Activated T-helper 2 cell treated with anti-CD3 and anti-CD28 coated beads, Interferon-gamma antibody, Interleukin-2, Interleukin-4, amounts not matched to agents 10 μg/mL and 5 μg/mL and 100 μg/mL, durations not matched to agents 14 hours and 24 hours and 36 hours (primary cell): ENCODE measurements around the gene FNDC10. TPM values are rescaled to one million over a fixed set of nuclear protein-coding genes. Genes with fewer than 3 reads are reported as not detected.
"Not testable (repeated sequence)": the region's sequence is repeated elsewhere in the genome, so short reads cannot be mapped to it uniquely, and the experiment has no call there.

Experiments
- DNase-seq: peaks from one replicate; pipeline ENCODE4 v3.0.0; 2021; ENCODE audit warnings: low spot score
- H3K27ac Mint-ChIP-seq: one replicate; pipeline ENCODE4 v1.8.0; 2021; ENCODE audit warnings: mixed read lengths
- H3K27me3 Mint-ChIP-seq: one replicate; pipeline ENCODE4 v1.8.0; 2021; ENCODE audit warnings: low read depth, mixed read lengths
- H3K36me3 Mint-ChIP-seq: one replicate; pipeline ENCODE4 v1.8.0; 2021; ENCODE audit warnings: low read depth, mixed read lengths
- H3K4me1 Mint-ChIP-seq: one replicate; pipeline ENCODE4 v1.8.0; 2021; ENCODE audit warnings: low read depth, mixed read lengths
- H3K4me3 Mint-ChIP-seq: one replicate; pipeline ENCODE4 v1.8.0; 2021; ENCODE audit warnings: low read depth, mild to moderate bottlenecking, moderate library complexity, mixed read lengths
- H3K9me3 Mint-ChIP-seq: one replicate; pipeline ENCODE4 v1.8.0; 2021; ENCODE audit warnings: mixed read lengths
- intact Hi-C: fragments of 100-400 bp; cut with micrococcal nuclease; formaldehyde crosslinking; loops from one replicate; pipeline ENCODE4 v1.15.1; 2023
- total RNA-seq: library from RNA; stranded (reverse); gene quantifications from 2 replicates; pipeline ENCODE4 v1.2.3, GENCODE V29; 2022

The FNDC10 gene
- total RNA-seq, 1 donor from 2014 or later = 11.8 TPM

GRCh38 chr1:1596493-1597274, 3.3 kb downstream of the FNDC10 start:
- peaks cover 2% of the 10 kb centered on the region for H3K4me1 Mint-ChIP-seq
- H3K27ac Mint-ChIP-seq = no peak overlapping the region
- peaks cover 5% of the 10 kb centered on the region for H3K27me3 Mint-ChIP-seq
- H3K9me3 Mint-ChIP-seq = no peaks in the 10 kb centered on the region
- no peaks in the 10 kb centered on the region for H3K36me3 Mint-ChIP-seq
- intact Hi-C loops = no loop called here
- DNase-seq = no peak
- H3K4me3 Mint-ChIP-seq = no peak overlapping the region

GRCh38 chr1:1595341-1595740, 4.6 kb downstream of the FNDC10 start:
- H3K36me3 Mint-ChIP-seq, H3K27ac Mint-ChIP-seq, H3K4me1 Mint-ChIP-seq, DNase-seq, intact Hi-C loops, H3K9me3 Mint-ChIP-seq, H3K27me3 Mint-ChIP-seq, H3K4me3 Mint-ChIP-seq: not testable (repeated sequence)

DNA sequence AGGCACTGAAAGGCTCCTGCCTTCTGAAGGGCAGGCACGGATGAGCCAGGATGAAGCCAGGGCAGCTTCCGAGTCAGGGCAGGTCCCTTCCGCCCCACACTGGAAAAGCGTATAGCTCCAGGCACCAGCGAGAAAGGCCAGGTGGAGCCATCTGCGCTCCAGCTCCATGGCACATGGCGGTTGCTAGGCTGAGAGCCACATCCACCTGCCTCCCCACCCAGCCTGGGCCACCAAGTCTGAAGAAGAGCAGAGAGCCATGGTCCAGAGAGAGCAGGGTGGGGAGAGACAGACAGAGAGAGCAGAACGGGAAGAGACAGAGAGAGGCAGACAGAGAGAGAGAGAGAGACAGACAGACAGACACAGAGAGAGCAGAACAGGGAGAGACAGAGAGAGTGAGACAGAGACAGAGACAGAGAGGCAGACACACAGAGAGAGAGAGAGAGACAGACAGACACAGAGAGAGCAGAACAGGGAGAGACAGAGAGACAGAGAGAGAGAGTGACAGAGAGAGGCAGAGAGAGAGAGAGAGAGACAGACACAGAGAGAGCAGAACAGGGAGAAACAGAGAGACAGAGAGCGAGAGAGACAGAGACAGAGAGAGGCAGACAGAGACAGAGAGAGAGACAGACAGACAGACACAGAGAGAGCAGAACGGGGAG, 5.2 kb downstream of the FNDC10 start:
- no peak overlapping the region for H3K27ac Mint-ChIP-seq
- DNase-seq = no peak
- H3K4me3 Mint-ChIP-seq = no peak overlapping the region
- no peaks in the 10 kb centered on the region for H3K36me3 Mint-ChIP-seq
- intact Hi-C loops = no loop called here
- peaks cover 5% of the 10 kb centered on the region for H3K27me3 Mint-ChIP-seq
- no peaks in the 10 kb centered on the region for H3K9me3 Mint-ChIP-seq
- peaks cover 2% of the 10 kb centered on the region for H3K4me1 Mint-ChIP-seq

DNA sequence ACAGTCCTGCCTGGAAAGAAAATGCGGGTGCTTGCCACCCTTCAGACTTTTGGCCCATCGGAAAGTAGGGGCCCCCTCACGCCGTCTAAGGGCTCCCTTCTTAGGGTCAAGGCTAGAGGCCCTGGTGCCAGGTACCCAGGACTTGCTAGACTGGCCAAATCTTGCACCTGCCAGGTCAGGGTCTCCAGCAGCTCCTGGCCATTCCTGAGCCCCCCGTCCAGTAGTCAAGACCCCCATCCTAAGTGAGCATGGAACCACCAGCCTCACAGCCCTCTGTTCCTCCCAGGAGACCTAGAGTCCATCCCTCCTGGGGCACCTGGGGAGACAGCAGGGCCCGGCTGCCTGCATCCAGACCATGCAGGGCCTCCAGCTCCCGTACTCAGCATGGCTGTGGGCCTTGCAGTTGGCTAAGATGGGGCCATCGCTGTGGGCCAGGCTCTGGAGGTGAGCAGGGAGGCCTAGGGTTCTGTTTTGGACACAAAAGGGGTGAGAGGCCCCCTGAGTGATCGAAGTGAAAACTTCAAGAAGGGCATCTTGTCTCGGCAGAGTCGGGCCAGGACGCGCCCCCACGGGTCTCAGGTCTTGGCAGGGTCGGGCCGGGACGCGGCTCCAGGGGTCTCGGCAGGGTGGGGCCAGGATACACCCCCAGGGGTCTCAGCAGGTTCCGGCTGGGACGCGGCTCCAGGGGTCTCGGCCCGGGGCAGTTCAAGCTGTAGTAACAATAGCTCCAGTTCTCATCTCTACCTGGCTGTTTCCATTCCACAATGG, 5.9 kb downstream of the FNDC10 start:
- no peaks in the 10 kb centered on the region for H3K9me3 Mint-ChIP-seq
- H3K4me1 Mint-ChIP-seq = peaks cover 2% of the 10 kb centered on the region
- no peak overlapping the region for H3K27ac Mint-ChIP-seq
- no peaks in the 10 kb centered on the region for H3K36me3 Mint-ChIP-seq
- intact Hi-C loops = no loop called here
- no peak overlapping the region for H3K4me3 Mint-ChIP-seq
- no peak for DNase-seq
- H3K27me3 Mint-ChIP-seq = peaks cover 5% of the 10 kb centered on the region

DNA sequence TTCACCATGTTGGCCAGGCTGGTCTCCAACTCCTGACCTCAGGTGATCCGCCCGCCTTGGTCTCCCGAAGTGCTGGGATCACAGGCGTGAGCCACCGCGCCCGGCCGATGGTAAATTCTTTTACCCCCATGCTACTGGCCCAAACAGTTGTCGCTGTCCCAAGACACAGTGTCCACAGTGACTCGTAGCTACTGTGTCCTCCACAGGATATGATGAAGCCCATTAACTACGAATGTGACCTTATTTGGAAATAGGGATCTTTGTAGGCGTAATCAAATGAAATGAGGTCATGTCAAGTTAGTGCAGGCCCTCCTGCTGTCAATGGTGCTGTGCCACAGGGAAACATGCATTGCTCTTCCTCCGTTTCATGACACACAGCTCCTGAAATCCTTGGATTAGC, 8.5 kb downstream of the FNDC10 start:
- no peaks in the 10 kb centered on the region for H3K4me1 Mint-ChIP-seq
- intact Hi-C loops = no loop called here
- H3K27me3 Mint-ChIP-seq = peaks cover 2% of the 10 kb centered on the region

DNA sequence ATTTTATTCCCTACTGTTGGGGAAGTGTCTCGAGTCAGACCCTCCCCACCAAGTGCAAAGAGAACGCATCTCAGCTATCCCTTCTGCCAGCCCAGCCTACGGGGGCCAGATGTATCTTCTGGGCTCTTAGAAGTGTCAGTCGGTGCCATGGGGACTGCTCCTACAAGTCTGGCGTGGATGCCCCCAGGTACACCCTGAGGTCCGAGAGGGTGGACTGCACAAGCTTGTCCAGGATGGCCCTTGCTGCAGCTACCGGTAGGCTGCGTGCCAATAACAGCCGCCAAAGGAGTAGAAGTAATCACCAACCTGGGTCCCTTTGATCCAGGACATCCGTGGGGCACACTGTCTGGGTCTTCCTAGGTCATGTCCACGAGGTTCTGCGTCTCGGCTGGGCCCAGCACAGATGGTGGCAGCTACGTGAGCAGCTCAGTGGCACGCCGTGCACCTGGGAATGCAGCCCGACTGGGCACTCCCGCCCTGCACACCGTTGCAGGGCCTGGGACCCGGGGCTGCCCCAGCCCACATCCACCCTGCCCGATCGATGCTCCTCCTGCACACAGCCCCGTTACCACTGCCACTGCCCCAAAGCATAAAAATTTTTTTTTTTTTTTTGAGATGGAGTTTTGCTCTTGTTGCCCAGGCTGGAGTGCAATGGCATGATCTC, 16.5 kb downstream of the FNDC10 start:
- H3K4me1 Mint-ChIP-seq = peaks cover 2% of the 10 kb centered on the region
- no peak overlapping the region for H3K4me3 Mint-ChIP-seq
- no peaks in the 10 kb centered on the region for H3K9me3 Mint-ChIP-seq
- intact Hi-C loops = no loop called here
- peaks cover 11% of the 10 kb centered on the region for H3K27me3 Mint-ChIP-seq
- no peak for DNase-seq
- no peaks in the 10 kb centered on the region for H3K36me3 Mint-ChIP-seq
- no peak overlapping the region for H3K27ac Mint-ChIP-seq

More for the DNA sequence above, 8.5 kb downstream of the FNDC10 start:
- no peak overlapping the region for H3K4me3 Mint-ChIP-seq
- no peaks in the 10 kb centered on the region for H3K9me3 Mint-ChIP-seq
- H3K27ac Mint-ChIP-seq = no peak overlapping the region
- no peak for DNase-seq
- no peaks in the 10 kb centered on the region for H3K36me3 Mint-ChIP-seq

DNA sequence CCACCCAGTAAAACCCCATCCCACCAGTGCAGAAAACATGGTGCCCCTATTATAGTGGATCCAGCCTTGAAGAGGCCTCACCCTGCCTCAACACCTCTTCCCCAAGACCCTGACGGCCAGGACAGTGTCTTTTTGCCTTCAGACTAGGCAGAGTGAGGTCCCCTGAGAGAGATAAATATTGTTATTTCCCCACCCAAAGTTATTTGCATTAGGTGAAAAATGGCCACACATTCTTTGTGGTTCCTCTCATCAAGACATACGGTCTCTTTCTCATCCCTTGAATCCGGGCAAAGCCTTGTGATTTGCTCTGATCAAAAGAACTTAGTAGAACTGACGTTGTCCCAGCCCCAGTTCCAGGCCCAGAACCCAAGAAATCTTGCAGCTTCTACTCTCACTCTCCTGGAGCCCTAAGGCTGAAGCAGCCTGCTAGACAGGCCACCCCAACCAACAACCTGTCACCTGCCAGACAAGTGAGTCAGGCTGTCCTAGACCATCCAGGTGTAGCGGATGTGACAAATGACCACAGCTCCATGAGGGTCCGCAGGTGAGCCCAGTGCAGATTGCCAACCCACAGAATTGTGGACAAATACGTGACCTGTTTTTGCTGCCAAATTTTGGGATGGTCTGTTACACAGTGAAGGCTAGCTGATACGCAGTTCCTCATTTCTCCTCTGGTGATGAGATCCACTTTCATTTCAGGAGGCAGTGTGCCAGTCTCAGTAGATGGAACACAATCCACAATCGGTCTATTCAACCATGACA, 17.2 kb downstream of the FNDC10 start:
- DNase-seq = no peak
- Mint-ChIP-seq H3K9me3 (no peaks in the 10 kb centered on the region), H3K4me3 (no peak overlapping the region), H3K36me3 (no peaks in the 10 kb centered on the region), H3K4me1 (peaks cover 2% of the 10 kb centered on the region), H3K27ac (no peak overlapping the region), H3K27me3 (peaks cover 11% of the 10 kb centered on the region)
- intact Hi-C loops = no loop called here

DNA sequence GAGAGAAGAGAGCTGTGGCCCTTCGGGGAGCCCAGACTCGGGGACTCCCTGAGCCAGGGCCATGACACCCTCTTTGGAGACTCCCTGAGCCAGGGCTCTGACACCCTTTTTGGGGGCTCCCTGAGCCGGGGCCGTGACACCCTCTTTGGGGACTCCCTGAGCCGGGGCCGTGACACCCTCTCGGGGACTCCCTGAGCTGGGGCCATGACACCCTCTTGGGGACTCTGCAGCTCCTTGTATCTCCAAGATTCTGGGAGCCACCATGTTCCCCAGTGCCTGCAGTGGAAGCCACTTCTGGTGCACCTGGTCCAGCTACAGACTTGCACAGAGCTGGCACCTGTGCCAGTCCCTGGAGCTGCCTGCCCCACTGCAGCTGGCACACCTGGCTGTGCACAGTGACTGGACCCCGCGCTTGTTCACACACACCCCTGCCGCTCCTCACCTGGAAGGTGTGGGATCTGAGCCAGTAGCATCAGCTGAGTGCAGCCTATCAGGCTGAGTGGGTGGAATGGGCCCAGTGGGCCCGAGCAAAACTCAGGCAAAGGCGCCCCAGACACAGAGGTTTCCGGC, 21.5 kb downstream of the FNDC10 start:
- Mint-ChIP-seq H3K36me3 (peaks cover 5% of the 10 kb centered on the region), H3K27me3 (peaks cover 9% of the 10 kb centered on the region), H3K9me3 (no peaks in the 10 kb centered on the region), H3K4me3 (no peak overlapping the region), H3K4me1 (peaks cover 9% of the 10 kb centered on the region), H3K27ac (no peak overlapping the region)
- no peak for DNase-seq
- intact Hi-C loops = no loop called here

GRCh38 chr1:1577367-1578011, 22.4 kb downstream of the FNDC10 start:
- no peak overlapping the region for H3K27ac Mint-ChIP-seq
- H3K9me3 Mint-ChIP-seq = no peaks in the 10 kb centered on the region
- H3K36me3 Mint-ChIP-seq = peaks cover 12% of the 10 kb centered on the region
- H3K27me3 Mint-ChIP-seq = peaks cover 9% of the 10 kb centered on the region
- intact Hi-C loops = no loop called here
- no peak for DNase-seq
- H3K4me3 Mint-ChIP-seq = no peak overlapping the region
- H3K4me1 Mint-ChIP-seq = peaks cover 11% of the 10 kb centered on the region

GRCh38 chr1:1574721-1575537, 25.0 kb downstream of the FNDC10 start, which contains the start of gene SSU72:
Gene SSU72 (minus strand): TSS chr1:1574863. CDS start chr1:1574557, 306 bp downstream.
- peak within 1 kb of the TSS; percentile 100 for H3K27ac Mint-ChIP-seq
- intact Hi-C loops = loop anchor here (1.0 to 2.0 kb wide), 2 partner anchors 40 to 84 kb away; partner anchors contain the start of genes CDK11B and MIB2
- peaks cover 2% of the 10 kb centered on the region for H3K27me3 Mint-ChIP-seq

More at GRCh38 chr1:1574721-1575537, 25.0 kb downstream of the FNDC10 start, which contains the start of gene SSU72:
- peak within 1 kb of the TSS; percentile 100 for H3K4me3 Mint-ChIP-seq
- H3K4me1 Mint-ChIP-seq = peaks cover 20% of the 10 kb centered on the region
- peak; percentile 91 for DNase-seq
- peaks cover 24% of the 10 kb centered on the region for H3K36me3 Mint-ChIP-seq
- no peaks in the 10 kb centered on the region for H3K9me3 Mint-ChIP-seq
